Neural crest cell (in vitro differentiated cells): ENCODE results near the gene POLR1C. TPM values are rescaled to one million over a fixed set of nuclear protein-coding genes. Genes with fewer than 3 reads are reported as not detected.

ENCODE experiments used
- DNase-seq: peaks from one replicate; pipeline ENCODE4 v3.0.0; 2021; ENCODE audit warnings: low read depth, mixed read lengths, low spot score
- H3K27ac Mint-ChIP-seq: one replicate; pipeline ENCODE4 v1.8.0; 2021; ENCODE audit warnings: mild to moderate bottlenecking, mixed read lengths; ENCODE audit not compliant: unreplicated experiment
- H3K27me3 Mint-ChIP-seq: 2 replicates; pipeline ENCODE4 v1.8.0; 2021; ENCODE audit warnings: low read depth, mild to moderate bottlenecking, mixed read lengths
- H3K36me3 Mint-ChIP-seq: 2 replicates; pipeline ENCODE4 v1.8.0; 2021; ENCODE audit warnings: low read depth, mild to moderate bottlenecking, mixed read lengths
- H3K4me1 Mint-ChIP-seq: 2 replicates; pipeline ENCODE4 v1.8.0; 2021; ENCODE audit warnings: mixed read lengths
- H3K4me3 Mint-ChIP-seq: one replicate; pipeline ENCODE4 v1.8.0; 2021; ENCODE audit warnings: mild to moderate bottlenecking, mixed read lengths
- H3K9me3 Mint-ChIP-seq: 2 replicates; pipeline ENCODE4 v1.8.0; 2021; ENCODE audit warnings: mixed read lengths
- CTCF ChIP-seq: fragments of 200-600 bp; sonication (generic); conservative IDR thresholded peaks from 2 replicates; pipeline ENCODE4 v1.5.0; 2021; ENCODE audit warnings: antibody characterized with exemption, mild to moderate bottlenecking
- total RNA-seq: library from RNA; stranded (reverse); gene quantifications from 2 replicates; pipeline ENCODE4 v1.2.1, GENCODE V29; 2021

Gene POLR1C
- total RNA-seq, 1 donor from 2014 or later, result 45.8 TPM

GRCh38 chr6:43469947-43470346 is 46.9 kb upstream of the POLR1C start:
- Mint-ChIP-seq H3K36me3 (no peaks in the 10 kb centered on the region), H3K9me3 (no peaks in the 10 kb centered on the region), H3K4me1 (peaks cover 4% of the 10 kb centered on the region), H3K27me3 (peaks cover 19% of the 10 kb centered on the region), H3K4me3 (no peak overlapping the region), H3K27ac (no peak overlapping the region)
- DNase-seq, result no peak
- TF ChIP-seq CTCF, result no peak

DNA sequence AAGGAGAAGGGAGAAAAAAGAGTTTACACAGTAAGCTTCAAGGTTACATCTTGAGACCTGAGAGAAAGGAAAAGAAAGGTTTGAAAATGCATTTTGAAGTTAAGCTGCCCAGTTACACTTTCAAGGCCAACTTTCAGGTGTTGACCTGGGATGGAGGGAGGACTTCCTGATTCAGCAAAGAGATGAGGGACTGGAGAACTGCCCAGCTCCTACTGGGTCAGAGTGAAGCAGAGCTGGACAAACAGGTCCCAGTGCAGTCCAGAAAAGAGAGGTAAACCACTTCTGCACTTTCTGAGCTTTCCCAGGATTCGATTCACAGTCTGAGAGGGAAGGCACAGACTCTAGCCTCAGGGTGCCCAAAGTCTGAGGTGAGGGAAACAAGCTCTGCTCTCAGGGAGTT is 45.5 kb upstream of the POLR1C start:
- H3K9me3 Mint-ChIP-seq, result no peaks in the 10 kb centered on the region
- H3K27ac Mint-ChIP-seq, result no peak overlapping the region
- H3K27me3 Mint-ChIP-seq, result peaks cover 17% of the 10 kb centered on the region
- H3K4me3 Mint-ChIP-seq, result no peak overlapping the region
- no peak for TF ChIP-seq CTCF
- H3K36me3 Mint-ChIP-seq, result no peaks in the 10 kb centered on the region
- no peak for DNase-seq
- H3K4me1 Mint-ChIP-seq, result peaks cover 4% of the 10 kb centered on the region

GRCh38 chr6:43472515-43472914 is 44.4 kb upstream of the POLR1C start:
- Mint-ChIP-seq H3K27me3 (peaks cover 12% of the 10 kb centered on the region), H3K4me3 (no peak overlapping the region), H3K27ac (no peak overlapping the region), H3K4me1 (peaks cover 14% of the 10 kb centered on the region), H3K9me3 (no peaks in the 10 kb centered on the region), H3K36me3 (no peaks in the 10 kb centered on the region)
- TF ChIP-seq CTCF, result no peak
- DNase-seq, result no peak

DNA sequence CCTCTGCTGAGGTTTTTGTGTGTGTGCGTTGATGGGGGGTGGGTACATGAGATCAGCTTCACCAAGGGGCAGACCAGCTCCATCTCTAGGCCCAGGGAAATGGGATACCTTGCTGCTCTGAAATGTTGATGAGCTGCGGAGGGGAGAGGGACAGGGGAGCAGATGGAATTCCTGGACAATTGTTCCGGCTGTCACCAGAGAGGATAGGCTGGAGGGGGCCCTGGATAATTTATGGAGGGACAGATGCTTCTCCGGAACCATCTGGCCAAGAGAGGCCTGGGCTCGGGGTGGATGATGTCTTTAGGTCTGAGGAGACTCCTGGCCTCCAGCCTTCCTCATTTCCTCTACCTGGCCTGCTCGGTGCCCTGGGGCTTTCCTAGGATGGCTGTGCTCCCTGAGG is 41.4 kb upstream of the POLR1C start:
- no peak for TF ChIP-seq CTCF
- Mint-ChIP-seq H3K36me3 (no peaks in the 10 kb centered on the region), H3K4me1 (peaks cover 33% of the 10 kb centered on the region), H3K27ac (no peak overlapping the region), H3K4me3 (peak overlapping the region; percentile 69), H3K27me3 (peaks cover 7% of the 10 kb centered on the region), H3K9me3 (no peaks in the 10 kb centered on the region)
- DNase-seq, result no peak

GRCh38 chr6:43476746-43477145 is 40.1 kb upstream of the POLR1C start:
- no peak for DNase-seq
- no peak for TF ChIP-seq CTCF
- Mint-ChIP-seq H3K4me3 (peak overlapping the region; percentile 90), H3K36me3 (no peaks in the 10 kb centered on the region), H3K27me3 (no peaks in the 10 kb centered on the region), H3K4me1 (peaks cover 39% of the 10 kb centered on the region), H3K27ac (no peak overlapping the region), H3K9me3 (no peaks in the 10 kb centered on the region)
